ENCODE measurements around the gene CD47.

Gene CD47

GRCh38 chr3:108064293-108064887 lies 26.4 kb downstream of the CD47 start:
- no peak for ATAC-seq (ENCODE audit: insufficient read depth, low read depth)
- peaks cover 81% of the 10 kb centered on the region for H3K36me3 ChIP-seq (ENCODE audit: insufficient read depth, low read length)
- H3K9me3 ChIP-seq (ENCODE audit: insufficient read depth, low read length, severe bottlenecking), result no peaks in the 10 kb centered on the region
- H3K4me2 ChIP-seq (ENCODE audit: insufficient read depth, low read length), result no peak overlapping the region
- H3K79me2 ChIP-seq (ENCODE audit: insufficient read depth, low read length), result peaks cover 66% of the 10 kb centered on the region
- H3K9ac ChIP-seq (ENCODE audit: low read depth, low read length), result no peak overlapping the region
- DNase-seq, result no peak
- H4K20me1 ChIP-seq (ENCODE audit: insufficient read depth, low read length), result peaks cover 9% of the 10 kb centered on the region; the same call in 1 of the 2 replicates
- TF ChIP-seq CTCF (IDR thresholded peaks at IDR 0.05; ENCODE audit: borderline replicate concordance, extremely low read depth, low read length, poor library complexity, severe bottlenecking), result no peak
- TF ChIP-seq EZH2 (IDR thresholded peaks at IDR 0.05; ENCODE audit: borderline replicate concordance, low read depth, low read length, severe bottlenecking), result no peak
- H3K4me3 ChIP-seq (ENCODE audit: low read depth in 1 of 2, low read length in 2 of 2), result no peak overlapping the region
- H2AFZ ChIP-seq (ENCODE audit: low read depth, low read length), result no peak overlapping the region
- no peaks in the 10 kb centered on the region for H3K4me1 ChIP-seq (ENCODE audit: insufficient read depth, low read length)
- H3K27me3 ChIP-seq (ENCODE audit: insufficient read depth, low read length, poor library complexity), result no peaks in the 10 kb centered on the region
- no peak overlapping the region for H3K27ac ChIP-seq (ENCODE audit: low read length)

GRCh38 chr3:108062051-108062450 lies 28.8 kb downstream of the CD47 start:
- Histone ChIP-seq H3K27ac (ENCODE audit: low read length) (no peak overlapping the region), H3K4me1 (ENCODE audit: insufficient read depth, low read length) (no peaks in the 10 kb centered on the region), H3K9me3 (ENCODE audit: insufficient read depth, low read length, severe bottlenecking) (no peaks in the 10 kb centered on the region), H3K36me3 (ENCODE audit: insufficient read depth, low read length) (peaks cover 82% of the 10 kb centered on the region), H3K9ac (ENCODE audit: low read depth, low read length) (no peak overlapping the region), H3K79me2 (ENCODE audit: insufficient read depth, low read length) (peaks cover 49% of the 10 kb centered on the region), H4K20me1 (ENCODE audit: insufficient read depth, low read length) (peaks cover 9% of the 10 kb centered on the region; the same call in 1 of the 2 replicates), H3K4me2 (ENCODE audit: insufficient read depth, low read length) (no peak overlapping the region), H3K27me3 (ENCODE audit: insufficient read depth, low read length, poor library complexity) (no peaks in the 10 kb centered on the region), H3K4me3 (ENCODE audit: low read depth in 1 of 2, low read length in 2 of 2) (no peak overlapping the region), H2AFZ (ENCODE audit: low read depth, low read length) (no peak overlapping the region)
- DNase-seq (no peak), ATAC-seq (ENCODE audit: insufficient read depth, low read depth) (no peak)
- TF ChIP-seq CTCF (IDR thresholded peaks at IDR 0.05; ENCODE audit: borderline replicate concordance, extremely low read depth, low read length, poor library complexity, severe bottlenecking), result no peak
- no peak for TF ChIP-seq EZH2 (IDR thresholded peaks at IDR 0.05; ENCODE audit: borderline replicate concordance, low read depth, low read length, severe bottlenecking)

GRCh38 chr3:108060331-108060730 lies 30.5 kb downstream of the CD47 start:
- Histone ChIP-seq H3K9me3 (ENCODE audit: insufficient read depth, low read length, severe bottlenecking) (no peaks in the 10 kb centered on the region), H3K4me3 (ENCODE audit: low read depth in 1 of 2, low read length in 2 of 2) (no peak overlapping the region), H3K79me2 (ENCODE audit: insufficient read depth, low read length) (peaks cover 39% of the 10 kb centered on the region), H3K36me3 (ENCODE audit: insufficient read depth, low read length) (peaks cover 83% of the 10 kb centered on the region), H2AFZ (ENCODE audit: low read depth, low read length) (no peak overlapping the region), H3K4me1 (ENCODE audit: insufficient read depth, low read length) (no peaks in the 10 kb centered on the region), H3K27me3 (ENCODE audit: insufficient read depth, low read length, poor library complexity) (no peaks in the 10 kb centered on the region), H3K27ac (ENCODE audit: low read length) (no peak overlapping the region), H4K20me1 (ENCODE audit: insufficient read depth, low read length) (peaks cover 9% of the 10 kb centered on the region; the same call in 1 of the 2 replicates), H3K9ac (ENCODE audit: low read depth, low read length) (no peak overlapping the region), H3K4me2 (ENCODE audit: insufficient read depth, low read length) (no peak overlapping the region)
- no peak for TF ChIP-seq EZH2 (IDR thresholded peaks at IDR 0.05; ENCODE audit: borderline replicate concordance, low read depth, low read length, severe bottlenecking)
- no peak for TF ChIP-seq CTCF (IDR thresholded peaks at IDR 0.05; ENCODE audit: borderline replicate concordance, extremely low read depth, low read length, poor library complexity, severe bottlenecking)
- DNase-seq, result no peak
- ATAC-seq (ENCODE audit: insufficient read depth, low read depth), result no peak

Data from DND-41 (cell line).